Astrocyte of the spinal cord (primary cell): ENCODE measurements around the gene DCP2.

Source experiments
- DNase-seq: peaks from one replicate; pipeline ENCODE4 v3.0.0; 2011; ENCODE audit warnings: low read depth, low spot score
- H3K4me3 ChIP-seq: 2 replicates; pipeline ENCODE4 v1.5.1; 2011; ENCODE audit warnings: low read depth, mild to moderate bottlenecking, low read length, moderate library complexity
- CTCF ChIP-seq: IDR thresholded peaks from 2 replicates; pipeline ENCODE4 v1.5.1; 2012; ENCODE audit warnings: low read depth, mild to moderate bottlenecking, low read length, inconsistent platforms
- in situ Hi-C: cut with HindIII; loops from 2 replicates; pipeline ENCODE4 v1.10.0; 2017; ENCODE audit warnings: low sequenced_read_pairs

The DCP2 gene

GRCh38 chr5:112934366-112934663 is 42.3 kb upstream of the DCP2 start:
- no peak for DNase-seq
- H3K4me3 ChIP-seq, result no peak overlapping the region
- no peak for TF ChIP-seq CTCF
- in situ Hi-C loops, result no loop called here

DNA sequence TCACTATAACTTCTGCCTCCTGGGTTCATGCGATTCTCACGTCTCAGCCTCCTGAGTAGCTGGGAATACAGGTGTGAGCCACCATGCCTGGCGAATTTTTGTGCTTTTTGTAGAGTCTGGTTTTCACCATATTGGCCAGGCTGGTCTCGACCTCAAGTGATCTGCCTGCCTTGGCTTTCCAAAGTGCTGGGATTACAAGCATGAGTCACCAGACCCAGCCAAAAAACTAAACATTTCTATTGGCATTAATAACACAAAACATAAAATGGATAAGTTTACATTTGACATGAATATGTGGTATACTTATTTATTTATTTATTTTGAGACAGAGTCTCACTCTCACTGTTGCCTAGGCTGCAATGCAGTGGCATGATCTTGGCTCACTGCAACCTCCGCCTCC is 40.9 kb upstream of the DCP2 start:
- no peak for TF ChIP-seq CTCF
- in situ Hi-C loops, result no loop called here
- no peak for DNase-seq
- no peak overlapping the region for H3K4me3 ChIP-seq

DNA sequence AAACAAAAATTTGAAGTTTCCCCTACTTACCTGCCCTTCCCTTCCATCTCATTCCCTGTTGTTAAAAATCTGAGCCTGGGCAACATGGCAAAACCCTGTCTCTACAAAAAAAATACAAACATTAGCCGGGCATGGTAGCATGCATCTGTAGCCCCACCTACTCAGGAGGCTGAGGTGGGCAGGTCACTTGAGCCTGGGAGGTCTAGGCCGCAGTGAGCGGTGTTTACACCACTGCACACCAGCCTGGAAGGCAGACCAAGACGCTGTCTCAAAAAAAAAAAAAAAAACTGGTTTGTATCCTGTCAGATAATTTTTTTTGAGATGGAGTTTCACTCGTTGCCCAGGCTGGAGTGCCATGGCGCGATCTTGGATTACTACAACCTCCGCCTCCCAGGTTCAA is 38.3 kb upstream of the DCP2 start:
- H3K4me3 ChIP-seq, result no peak overlapping the region
- TF ChIP-seq CTCF, result no peak
- in situ Hi-C loops, result no loop called here
- no peak for DNase-seq

DNA sequence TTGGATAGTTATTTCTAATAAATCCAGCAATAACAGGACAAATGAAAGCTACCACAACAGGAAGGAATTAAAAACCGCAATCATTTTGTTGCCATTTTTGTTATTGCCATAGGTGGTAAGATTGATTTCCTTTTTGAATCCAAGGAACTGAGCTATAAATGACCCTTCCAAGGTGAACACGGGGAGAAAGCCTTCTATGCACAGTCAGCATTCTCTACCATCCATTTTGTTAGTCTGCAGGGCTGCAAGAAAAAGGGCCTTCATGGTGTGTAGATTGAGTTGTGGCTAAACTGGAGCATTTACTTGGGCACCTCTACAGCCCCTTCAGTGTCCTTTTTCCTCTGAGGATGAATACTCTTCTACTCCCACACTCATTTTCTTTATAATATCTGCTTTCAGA is 35.9 kb upstream of the DCP2 start:
- in situ Hi-C loops, result no loop called here
- no peak for TF ChIP-seq CTCF
- DNase-seq, result no peak
- H3K4me3 ChIP-seq, result no peak overlapping the region

DNA sequence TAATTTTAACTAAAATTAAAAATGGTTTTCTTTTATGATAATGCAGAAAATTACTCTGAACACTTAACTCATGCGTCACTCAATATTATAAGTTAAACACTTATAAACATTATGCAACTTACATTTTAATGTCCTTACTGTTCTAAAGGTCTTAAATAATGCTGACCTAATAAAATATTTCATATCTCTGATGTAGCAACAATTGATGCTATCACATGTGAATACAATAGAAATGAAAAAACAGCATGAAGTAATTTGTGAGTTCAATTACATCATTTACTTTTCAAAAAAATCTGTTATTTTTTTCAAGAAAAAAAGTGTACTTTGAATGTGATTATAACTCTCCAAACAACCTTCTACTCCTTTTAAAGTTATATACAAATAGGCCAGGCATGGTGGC is 28.1 kb upstream of the DCP2 start:
- H3K4me3 ChIP-seq, result no peak overlapping the region
- no peak for DNase-seq
- TF ChIP-seq CTCF, result no peak
- in situ Hi-C loops, result no loop called here

DNA sequence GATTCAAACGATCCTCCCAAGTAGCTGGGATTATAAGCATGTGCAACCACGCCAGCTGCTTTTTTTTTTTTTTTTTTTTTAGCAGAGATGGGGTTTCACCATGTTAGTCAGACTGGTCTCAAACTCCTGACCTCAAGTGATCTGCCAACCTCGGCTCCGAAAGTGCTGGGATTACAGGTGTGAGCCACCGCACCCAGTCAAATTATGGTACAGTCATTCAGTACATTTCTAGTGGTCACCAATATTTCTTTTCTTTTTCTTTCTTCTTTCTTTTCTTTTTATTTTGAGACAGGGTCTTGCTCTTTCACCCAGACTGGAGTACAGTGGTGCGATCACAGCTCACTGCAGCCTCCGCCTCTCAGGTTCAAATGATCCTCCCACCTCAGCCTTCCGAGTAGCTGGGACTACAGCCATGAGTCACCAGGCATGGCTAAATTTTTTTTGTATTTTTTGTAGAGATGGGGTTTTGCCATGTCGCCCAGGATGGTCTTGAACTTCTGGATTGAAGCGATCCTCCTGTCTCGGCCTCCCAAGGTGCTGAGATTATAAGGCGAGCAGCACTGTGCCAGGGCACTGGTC is 25.4 kb upstream of the DCP2 start:
- no peak for TF ChIP-seq CTCF
- H3K4me3 ChIP-seq, result no peak overlapping the region
- no peak for DNase-seq
- in situ Hi-C loops, result no loop called here

GRCh38 chr5:112956606-112957005 is 20.0 kb upstream of the DCP2 start:
- TF ChIP-seq CTCF, result no peak
- no peak overlapping the region for H3K4me3 ChIP-seq
- in situ Hi-C loops, result no loop called here
- no peak for DNase-seq
